ENCODE measurements around the gene TAS2R7. TPM values are rescaled to one million over a fixed set of nuclear protein-coding genes. Genes with fewer than 3 reads are reported as not detected.

The TAS2R7 gene
- polyA plus RNA-seq, 1 of the 3 experiments (the other 2 are of a cell fraction), result not detected

- H3K9me3 ChIP-seq, result no peaks in the 10 kb centered on the region
- TF ChIP-seq CTCF (IDR thresholded peaks at IDR 0.05), result no peak
- no peak for TF ChIP-seq MEF2A (IDR thresholded peaks at IDR 0.05; ENCODE audit: borderline replicate concordance, low read depth)
- TF ChIP-seq JUND (IDR thresholded peaks at IDR 0.05), result no peak
- TF ChIP-seq GABPA (IDR thresholded peaks at IDR 0.05; ENCODE audit: low read depth), result no peak
- TF ChIP-seq USF2 (IDR thresholded peaks at IDR 0.05; ENCODE audit: borderline replicate concordance, low read depth, low read length), result no peak
- TF ChIP-seq ELF1 (IDR thresholded peaks at IDR 0.05), result no peak
- no peak for TF ChIP-seq REST (IDR thresholded peaks at IDR 0.05; ENCODE audit: low read depth, low read length)
- TF ChIP-seq SMC3 (IDR thresholded peaks at IDR 0.05; ENCODE audit: low read depth, low read length), result no peak
- no peak for TF ChIP-seq MXI1 (IDR thresholded peaks at IDR 0.05; ENCODE audit: low read depth, low read length)
- TF ChIP-seq TEAD4 (IDR thresholded peaks at IDR 0.05; ENCODE audit: borderline replicate concordance, insufficient read depth), result no peak
- TF ChIP-seq NRF1 (IDR thresholded peaks at IDR 0.05; ENCODE audit: low read depth, low read length), result no peak
- TF ChIP-seq MAX (IDR thresholded peaks at IDR 0.05; ENCODE audit: low read depth), result no peak
- TF ChIP-seq RAD21 (IDR thresholded peaks at IDR 0.05; ENCODE audit: low read length), result no peak
- TF ChIP-seq IRF3 (IDR thresholded peaks at IDR 0.05; ENCODE audit: low read depth, low read length), result no peak
- TF ChIP-seq RXRA (IDR thresholded peaks at IDR 0.05; ENCODE audit: borderline replicate concordance, low read depth), result no peak
- H3F3A ChIP-seq (replicated peaks; ENCODE audit: insufficient read depth), result no peaks in the 10 kb centered on the region
- no peaks in the 10 kb centered on the region for H3K27me3 ChIP-seq (ENCODE audit: insufficient read depth)
- no peaks in the 10 kb centered on the region for H3K79me2 ChIP-seq (ENCODE audit: insufficient read depth)
- no peak overlapping the region for H3K4me2 ChIP-seq
- no peaks in the 10 kb centered on the region for H3K4me1 ChIP-seq (ENCODE audit: control insufficient read depth in 1 of 2, insufficient read depth in 2 of 2, low read depth in 1 of 2, low read length in 1 of 2)
- no peak overlapping the region for H3K27ac ChIP-seq (ENCODE audit: low read depth in 2 of 2, low read length in 1 of 2)
- H2AFZ ChIP-seq (ENCODE audit: low read depth), result no peak overlapping the region
- CTCF ChIA-PET, result no interaction called here
- no peaks in the 10 kb centered on the region for H4K20me1 ChIP-seq (ENCODE audit: insufficient read depth)
- no peak for DNase-seq
- no peak overlapping the region for H3K4me3 ChIP-seq (ENCODE audit: low read depth in 2 of 2, low read length in 1 of 2)
- no peaks in the 10 kb centered on the region for H3K36me3 ChIP-seq (replicated peaks in 1 of 2; ENCODE audit: control insufficient read depth in 1 of 2, insufficient read depth in 2 of 2, low read length in 1 of 2)
- no peaks in the 10 kb centered on the region for H3K9me2 ChIP-seq
- WGBS (ENCODE audit: low lambda C conversion rate), result 91% methylated on average over 3 of the region's 3 CpGs
- POLR2A ChIA-PET, result no interaction called here
- no peak overlapping the region for H3K9ac ChIP-seq
These were observed 22.5 kb upstream of the TAS2R7 start for GRCh38 chr12:10824957-10825356.

Measured in SK-N-SH (cell line).